NCI-H2227 treated with DMSO at 0.1 percent for 48 hours (cell line): Measurements from ENCODE around the gene ROGDI.
"Not testable (repeated sequence)": the region's sequence is repeated elsewhere in the genome, so short reads cannot be mapped to it uniquely, and the experiment has no call there.

Source experiments
- DNase-seq: peaks from one replicate; lab custom pipeline; 2025; lab: John Stamatoyannopoulos, UW

Gene ROGDI

GRCh38 chr16:4790261-4790660 lies 12.2 kb downstream of the ROGDI start:
- no peak for DNase-seq

GRCh38 chr16:4788910-4789309 lies 13.5 kb downstream of the ROGDI start:
- no peak for DNase-seq

- DNase-seq, result no peak
Observed at GRCh38 chr16:4788489-4788889, 13.9 kb downstream of the ROGDI start.

GRCh38 chr16:4787627-4788482 lies 14.6 kb downstream of the ROGDI start, which contains the start of gene SEPTIN12:
Gene SEPTIN12 (minus strand): TSS chr16:4788345. CDS start chr16:4787645, 700 bp downstream.
- DNase-seq, result no peak

- no peak for DNase-seq
Observed at GRCh38 chr16:4787068-4787467, 15.4 kb downstream of the ROGDI start.

GRCh38 chr16:4785758-4786433 lies 16.5 kb downstream of the ROGDI start:
- DNase-seq, result no peak

GRCh38 chr16:4784444-4784987 lies 17.9 kb downstream of the ROGDI start:
- DNase-seq, result not testable (repeated sequence)

- no peak for DNase-seq
Observed at GRCh38 chr16:4783951-4784336, 18.5 kb downstream of the ROGDI start.

- no peak for DNase-seq
Observed at GRCh38 chr16:4783251-4783950, 19.0 kb downstream of the ROGDI start.

GRCh38 chr16:4780235-4780634 lies 22.2 kb downstream of the ROGDI start:
- no peak for DNase-seq

- no peak for DNase-seq
Observed at GRCh38 chr16:4778050-4778392, 24.4 kb downstream of the ROGDI start.

GRCh38 chr16:4777339-4778049 lies 24.9 kb downstream of the ROGDI start:
- no peak for DNase-seq

GRCh38 chr16:4776141-4776705 lies 26.2 kb downstream of the ROGDI start:
- no peak for DNase-seq

- DNase-seq, result no peak
Observed at GRCh38 chr16:4775005-4775404, 27.4 kb downstream of the ROGDI start.

- DNase-seq, result no peak
Observed at GRCh38 chr16:4772351-4772750, 30.1 kb downstream of the ROGDI start.

- no peak for DNase-seq
Observed at GRCh38 chr16:4771646-4772045, 30.8 kb downstream of the ROGDI start.

GRCh38 chr16:4769306-4769638 lies 33.2 kb downstream of the ROGDI start:
- DNase-seq, result no peak

GRCh38 chr16:4768549-4769305 lies 33.7 kb downstream of the ROGDI start:
- peak; percentile 96 for DNase-seq

- DNase-seq, result peak; percentile 61
Observed at GRCh38 chr16:4767872-4768548, 34.4 kb downstream of the ROGDI start.

- peak; percentile 94 for DNase-seq
Observed at GRCh38 chr16:4766875-4767628, 35.4 kb downstream of the ROGDI start, which contains the start of gene ZNF500. Gene ZNF500 (minus strand): TSS chr16:4767162. CDS start chr16:4765978, 1,184 bp downstream.
